Stimulated activated CD8-positive, alpha-beta memory T cell treated with anti-CD3 and anti-CD28 coated beads, Interleukin-15, amount 100 ng/mL, for 1 hour (primary cell): ENCODE measurements around the gene BBS7.

Source experiments
- DNase-seq: peaks from one replicate; pipeline ENCODE4 v3.0.0-alpha.2; 2020; ENCODE audit warnings: low read depth

BBS7 gene

GRCh38 chr4:121827853-121828252 lies 42.4 kb downstream of the BBS7 start:
- no peak for DNase-seq

GRCh38 chr4:121824950-121825349 lies 45.3 kb downstream of the BBS7 start:
- DNase-seq: no peak

GRCh38 chr4:121824171-121824527 lies 46.1 kb downstream of the BBS7 start:
- DNase-seq: no peak

DNA sequence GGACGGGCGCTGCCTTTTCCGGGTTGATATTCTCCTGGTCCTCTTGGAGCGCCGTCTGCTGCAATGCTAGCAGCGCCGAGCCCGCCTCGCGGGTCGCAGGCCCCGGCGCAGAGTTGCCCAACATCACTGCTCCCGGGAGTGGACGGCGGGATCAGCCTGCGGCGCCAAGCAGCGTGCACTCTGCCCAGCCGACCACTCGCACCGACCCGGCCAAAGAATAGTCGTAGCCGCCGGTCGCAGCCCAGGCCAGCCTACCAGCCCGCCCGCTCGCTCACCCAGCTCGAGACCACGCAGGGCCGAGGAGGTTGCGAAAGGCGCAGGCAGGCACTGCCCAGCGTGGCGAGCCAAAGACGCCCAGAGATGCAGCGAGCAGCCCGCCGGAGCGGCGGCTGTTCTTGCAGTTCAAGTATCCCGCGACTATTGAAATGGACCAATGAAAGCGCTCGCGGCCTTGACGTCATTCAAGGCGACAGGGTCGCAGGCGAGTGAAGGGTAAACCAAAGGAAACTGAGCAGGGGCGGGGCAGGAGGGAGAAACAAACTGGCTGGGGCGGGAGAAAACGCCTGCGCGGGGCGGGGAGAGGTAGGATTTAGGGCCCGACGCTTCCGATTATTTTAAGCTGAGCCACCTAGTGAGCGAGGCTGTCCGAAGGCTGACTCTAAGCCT lies 46.6 kb downstream of the BBS7 start, which contains the start of gene CCNA2:
Gene CCNA2 (minus strand): TSS at position 379 of the 666 bp plus-strand sequence. CDS start 255 bp downstream, at position 124.
- peak; percentile 94 for DNase-seq

GRCh38 chr4:121822796-121823504 lies 47.3 kb downstream of the BBS7 start:
- no peak for DNase-seq

GRCh38 chr4:121822047-121822446 lies 48.2 kb downstream of the BBS7 start:
- no peak for DNase-seq

DNA sequence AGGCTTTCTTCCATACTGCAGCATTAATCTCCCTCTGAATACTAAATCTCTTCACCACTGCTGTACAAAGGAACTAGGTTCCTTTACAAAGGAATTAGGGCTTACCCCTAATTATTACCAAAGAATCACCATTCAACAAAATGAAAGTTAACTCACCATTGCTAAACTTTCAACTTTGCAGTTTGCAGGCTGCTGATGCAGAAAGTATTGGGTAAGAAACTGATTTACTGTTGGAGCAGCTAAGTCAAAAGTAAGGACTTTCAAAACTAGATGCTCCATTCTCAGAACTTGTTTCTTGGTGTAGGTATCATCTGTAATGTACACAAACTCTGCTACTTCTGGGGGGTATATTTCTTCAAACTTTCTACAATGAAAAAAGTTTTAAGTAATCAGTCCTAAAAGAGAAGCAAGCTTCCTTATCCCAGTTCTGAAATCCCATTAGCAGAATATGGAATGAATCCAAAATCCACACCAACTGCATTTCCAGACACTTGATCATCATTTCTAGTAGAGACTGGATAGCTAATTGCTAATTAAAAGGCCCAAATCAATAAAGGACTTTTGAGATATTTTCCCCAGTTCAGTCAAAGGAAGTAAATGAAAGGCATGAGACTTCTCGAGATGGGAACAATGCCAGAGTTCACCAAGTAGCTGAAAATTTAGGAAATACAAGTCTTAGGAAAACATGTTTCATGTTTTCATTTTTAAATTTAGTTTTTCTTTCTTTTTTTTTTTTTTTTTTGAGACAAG lies 50.9 kb downstream of the BBS7 start:
- no peak for DNase-seq

DNA sequence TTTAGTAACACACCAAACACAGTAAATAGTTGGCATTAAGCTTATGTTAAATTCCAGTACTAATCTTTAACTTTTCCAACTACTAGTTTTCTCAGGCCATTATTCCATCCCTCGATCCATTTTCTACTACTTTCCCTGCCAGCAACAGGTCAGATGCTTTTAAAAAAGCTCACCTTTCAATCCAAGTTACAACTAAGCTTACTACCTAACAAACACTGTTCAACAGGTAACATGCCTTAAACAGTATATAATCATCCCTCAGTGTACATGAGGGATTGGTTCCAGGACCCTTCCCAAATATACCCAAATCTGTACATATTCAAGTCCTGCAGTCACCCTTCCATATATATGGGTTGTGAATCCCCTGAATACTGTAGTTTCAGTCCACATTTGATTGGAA lies 52.1 kb downstream of the BBS7 start:
- no peak for DNase-seq

DNA sequence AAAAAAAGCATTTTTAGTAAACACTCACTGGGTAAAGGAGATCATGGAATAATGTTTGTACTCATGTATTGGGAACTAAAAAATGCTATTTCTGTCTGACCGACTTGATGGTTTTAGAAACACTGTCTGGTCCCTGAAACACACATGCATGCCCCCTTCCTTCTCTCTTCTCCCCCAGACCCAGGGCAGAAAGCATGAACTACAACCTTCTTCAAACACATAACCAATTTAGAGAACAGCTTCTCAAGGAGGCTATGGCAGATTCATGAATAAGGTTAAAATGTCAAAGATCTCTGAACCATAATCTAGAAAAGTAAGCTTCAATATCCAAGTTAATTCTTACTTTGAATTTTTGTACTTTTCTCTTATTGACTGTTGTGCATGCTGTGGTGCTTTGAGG lies 52.6 kb downstream of the BBS7 start:
- DNase-seq: no peak

DNA sequence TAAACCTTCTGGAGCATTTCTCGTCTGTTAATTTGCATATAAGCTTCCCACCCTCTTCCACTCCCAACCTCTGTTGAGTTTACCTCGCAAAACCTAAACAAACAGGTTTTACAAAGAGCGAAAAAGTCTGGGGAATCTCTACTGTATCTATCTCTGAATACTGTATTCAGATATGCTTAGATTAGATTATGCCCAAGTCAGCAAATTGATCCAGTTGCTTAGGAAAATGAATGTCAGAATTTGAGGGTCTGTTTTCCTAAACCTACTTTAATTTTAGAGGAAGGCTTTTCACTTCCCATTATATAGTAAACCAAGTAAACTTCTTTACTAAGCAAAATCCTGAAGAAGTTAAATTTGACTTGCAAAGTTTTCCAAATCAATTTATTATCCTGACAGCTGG lies 53.3 kb downstream of the BBS7 start:
- DNase-seq: no peak

- DNase-seq: no peak
Measured at GRCh38 chr4:121814756-121815155, 55.5 kb downstream of the BBS7 start.

DNA sequence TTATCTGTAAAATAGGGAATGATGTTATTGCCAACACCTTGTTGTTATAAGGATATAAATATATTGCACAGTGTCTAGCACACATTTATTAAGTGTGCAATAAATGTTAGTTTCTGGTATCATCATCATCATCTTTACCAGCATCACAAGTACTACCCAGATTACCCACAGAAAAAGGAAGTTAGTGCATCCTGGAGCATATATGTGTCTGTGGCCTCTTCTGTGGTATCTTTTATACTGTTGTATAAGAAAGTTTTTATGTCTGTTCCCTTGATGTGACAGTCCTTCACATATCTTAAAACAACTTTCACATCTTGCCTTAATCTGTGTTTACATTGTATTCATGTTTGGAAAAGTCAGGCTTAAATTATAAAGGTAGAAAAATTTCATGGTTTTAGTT lies 59.2 kb downstream of the BBS7 start:
- no peak for DNase-seq

DNA sequence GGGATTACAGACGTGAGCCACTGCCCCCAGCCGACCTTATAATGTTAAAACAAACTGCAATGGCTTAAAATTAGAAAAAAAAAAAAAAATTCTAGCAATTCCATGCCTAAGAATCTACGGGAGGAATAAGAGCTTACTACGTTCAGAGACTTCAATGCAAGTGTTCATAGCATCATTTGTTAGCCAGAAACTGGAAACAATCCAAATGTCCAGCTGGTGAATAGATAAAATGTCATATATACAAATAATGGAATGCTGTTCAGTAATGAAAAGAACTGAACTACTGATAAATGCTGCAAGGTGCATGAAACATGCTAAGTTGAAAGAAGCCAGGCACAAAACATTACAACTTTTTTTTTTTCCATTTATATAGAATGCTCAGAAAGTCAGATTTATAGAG lies 63.9 kb downstream of the BBS7 start:
- no peak for DNase-seq

- no peak for DNase-seq
Measured at GRCh38 chr4:121801715-121802075, 68.6 kb downstream of the BBS7 start.

- DNase-seq: peak; percentile 94
Measured at GRCh38 chr4:121800961-121801714, 69.1 kb downstream of the BBS7 start, which contains the start of gene EXOSC9. Gene EXOSC9, plus strand, starts transcription at chr4:121801323. Its CDS starts 102 bp downstream, at chr4:121801425.

DNA sequence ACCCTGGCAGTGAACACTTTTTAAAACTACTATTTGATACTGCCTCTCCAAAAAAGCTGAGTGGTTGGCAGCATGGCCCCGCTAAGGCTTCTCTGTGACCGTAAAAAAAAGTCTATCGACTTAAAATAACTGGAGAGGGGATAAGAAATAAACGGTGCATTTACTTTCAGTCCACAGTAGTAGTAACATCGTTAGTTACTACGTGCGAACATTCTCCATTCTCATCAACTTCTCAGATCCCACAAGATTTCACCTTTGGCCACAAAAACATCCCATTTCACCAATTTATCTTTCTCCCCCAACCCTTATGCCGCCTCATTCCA lies 69.7 kb downstream of the BBS7 start:
- DNase-seq: no peak

DNA sequence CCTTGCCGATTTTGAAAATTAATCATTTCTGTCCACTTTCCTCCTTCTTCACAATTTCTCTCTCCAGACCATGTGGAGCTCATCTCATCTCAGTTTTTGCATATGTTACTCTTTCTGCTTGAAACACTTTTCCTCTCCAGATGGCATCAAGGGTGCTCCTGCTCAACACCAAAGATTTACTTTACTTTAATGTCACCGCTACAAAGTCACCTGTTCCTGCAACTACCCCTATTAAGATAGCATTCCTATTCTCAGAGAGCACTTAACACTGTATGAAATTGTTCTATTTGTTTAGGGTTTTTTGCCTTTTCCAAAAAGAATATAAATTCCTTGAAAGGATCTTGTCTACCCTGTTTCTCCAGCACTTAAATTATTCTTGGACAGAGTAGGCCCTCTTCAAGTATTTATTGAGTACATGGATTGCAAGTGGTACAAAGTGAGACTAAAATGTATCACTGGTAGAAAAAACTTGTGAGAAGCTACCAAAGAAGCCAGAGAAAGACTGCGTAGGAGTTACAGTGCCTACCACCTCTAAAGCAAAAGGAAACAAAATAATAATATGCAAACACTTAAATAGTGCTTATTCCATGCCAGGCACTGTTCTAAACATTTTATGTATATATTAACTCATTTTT lies 70.3 kb downstream of the BBS7 start:
- no peak for DNase-seq

- DNase-seq: no peak
Measured at GRCh38 chr4:121799208-121799823, 71.0 kb downstream of the BBS7 start.

DNA sequence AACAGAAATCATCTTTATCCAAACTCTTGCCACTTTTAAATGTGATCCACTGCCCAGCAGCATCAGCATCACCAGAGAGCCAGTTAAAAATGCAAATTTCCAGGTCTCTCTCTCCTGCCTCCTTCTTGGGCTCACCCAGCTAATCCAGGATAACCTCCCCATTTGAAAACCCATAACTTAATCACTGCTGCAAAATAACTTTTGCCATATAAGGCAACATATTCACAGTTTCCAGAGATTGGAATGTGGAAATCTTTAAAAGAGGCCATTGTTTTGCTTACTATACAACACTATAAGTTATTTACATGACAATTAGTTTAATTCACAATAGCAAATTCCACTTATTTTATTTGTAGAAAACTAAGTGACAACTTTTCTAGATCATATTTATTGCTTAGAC lies 74.0 kb downstream of the BBS7 start:
- no peak for DNase-seq

GRCh38 chr4:121794505-121795188 lies 75.6 kb downstream of the BBS7 start:
- no peak for DNase-seq

DNA sequence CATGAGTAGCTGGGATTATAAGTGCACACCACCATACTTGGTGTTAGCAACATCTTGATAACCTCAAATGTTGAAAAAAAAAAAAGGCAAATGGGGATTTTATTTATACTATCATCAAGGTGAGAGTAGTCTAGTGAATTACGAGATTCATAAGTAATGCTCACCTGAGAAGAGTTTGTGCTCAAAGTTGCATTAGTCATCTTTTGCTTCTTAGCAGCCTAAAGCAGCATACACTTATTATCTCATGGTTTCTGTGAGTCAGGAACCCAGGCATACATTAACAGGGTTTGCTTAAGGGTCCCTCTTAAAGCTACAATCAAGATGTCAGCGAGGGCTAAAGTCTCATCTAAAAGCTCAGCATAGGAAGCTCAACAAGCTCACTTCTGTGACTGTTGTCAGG lies 77.3 kb downstream of the BBS7 start:
- no peak for DNase-seq
